B cell (primary cell): ENCODE results near the gene CHFR.

Experiments used
- EZH2 ChIP-seq: IDR thresholded peaks from 2 replicates; pipeline ENCODE4 v1.6.1; 2012; ENCODE audit warnings: borderline replicate concordance, low read depth, mild to moderate bottlenecking, moderate library complexity, low read length; ENCODE audit not compliant: insufficient read depth, poor library complexity, severe bottlenecking
- TF ChIP-seq, protein P1 (sequence below): fragments of 200-600 bp; IDR thresholded peaks from one replicate; pipeline ENCODE4 v1.8.0; 2022; ENCODE audit warnings: antibody characterized with exemption, mild to moderate bottlenecking

DNA sequence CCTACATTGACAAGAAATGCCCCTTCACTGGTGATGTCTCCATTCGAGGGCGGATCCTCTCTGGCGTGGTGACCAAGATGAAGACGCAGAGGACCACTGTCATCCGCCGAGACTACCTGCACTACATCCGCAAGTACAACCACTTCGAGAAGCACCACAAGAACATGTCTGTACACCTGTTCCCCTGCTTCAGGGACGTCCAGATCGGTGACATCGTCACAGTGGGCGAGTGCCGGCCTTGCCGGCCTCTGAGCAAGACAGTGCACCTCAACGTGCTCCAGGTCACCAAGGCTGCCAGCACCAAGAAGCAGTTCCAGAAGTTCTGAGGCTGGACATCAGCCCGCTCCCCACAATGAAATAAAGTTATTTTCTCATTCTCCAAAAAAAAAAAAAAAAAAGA is 61.5 kb downstream of the CHFR start:
- TF ChIP-seq, protein P1, sequence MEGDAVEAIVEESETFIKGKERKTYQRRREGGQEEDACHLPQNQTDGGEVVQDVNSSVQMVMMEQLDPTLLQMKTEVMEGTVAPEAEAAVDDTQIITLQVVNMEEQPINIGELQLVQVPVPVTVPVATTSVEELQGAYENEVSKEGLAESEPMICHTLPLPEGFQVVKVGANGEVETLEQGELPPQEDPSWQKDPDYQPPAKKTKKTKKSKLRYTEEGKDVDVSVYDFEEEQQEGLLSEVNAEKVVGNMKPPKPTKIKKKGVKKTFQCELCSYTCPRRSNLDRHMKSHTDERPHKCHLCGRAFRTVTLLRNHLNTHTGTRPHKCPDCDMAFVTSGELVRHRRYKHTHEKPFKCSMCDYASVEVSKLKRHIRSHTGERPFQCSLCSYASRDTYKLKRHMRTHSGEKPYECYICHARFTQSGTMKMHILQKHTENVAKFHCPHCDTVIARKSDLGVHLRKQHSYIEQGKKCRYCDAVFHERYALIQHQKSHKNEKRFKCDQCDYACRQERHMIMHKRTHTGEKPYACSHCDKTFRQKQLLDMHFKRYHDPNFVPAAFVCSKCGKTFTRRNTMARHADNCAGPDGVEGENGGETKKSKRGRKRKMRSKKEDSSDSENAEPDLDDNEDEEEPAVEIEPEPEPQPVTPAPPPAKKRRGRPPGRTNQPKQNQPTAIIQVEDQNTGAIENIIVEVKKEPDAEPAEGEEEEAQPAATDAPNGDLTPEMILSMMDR, result no peak
- no peak for TF ChIP-seq EZH2
